GM19455 (cell line): ENCODE measurements around the gene KCNS1.

Experiments
- ATAC-seq: cut with Tn5 transposase; IDR thresholded peaks from one replicate; pipeline ENCODE4 v1.9.1; 2021; ENCODE audit not compliant: unreplicated experiment

The KCNS1 gene

DNA sequence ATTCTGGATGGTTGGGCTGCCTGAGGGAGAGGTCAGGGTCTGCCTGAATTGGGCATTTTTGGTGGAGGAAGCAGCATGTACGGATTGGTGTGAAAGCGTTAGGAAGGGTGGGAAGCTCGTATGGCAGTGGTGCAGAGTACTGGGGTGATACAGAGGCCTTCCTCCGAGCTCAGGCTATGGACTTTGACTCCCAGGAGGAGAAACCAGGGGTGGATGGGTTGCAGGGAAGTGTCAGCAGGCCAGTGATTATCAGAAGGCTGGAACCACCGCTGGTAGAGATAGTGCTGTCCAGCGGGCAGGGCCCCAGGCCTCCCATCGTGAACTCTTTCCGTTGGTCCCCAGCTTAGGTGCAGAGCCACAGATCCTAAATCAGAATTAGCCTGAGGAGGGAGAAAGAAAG lies 8.7 kb upstream of the KCNS1 start:
- ATAC-seq, result no peak

DNA sequence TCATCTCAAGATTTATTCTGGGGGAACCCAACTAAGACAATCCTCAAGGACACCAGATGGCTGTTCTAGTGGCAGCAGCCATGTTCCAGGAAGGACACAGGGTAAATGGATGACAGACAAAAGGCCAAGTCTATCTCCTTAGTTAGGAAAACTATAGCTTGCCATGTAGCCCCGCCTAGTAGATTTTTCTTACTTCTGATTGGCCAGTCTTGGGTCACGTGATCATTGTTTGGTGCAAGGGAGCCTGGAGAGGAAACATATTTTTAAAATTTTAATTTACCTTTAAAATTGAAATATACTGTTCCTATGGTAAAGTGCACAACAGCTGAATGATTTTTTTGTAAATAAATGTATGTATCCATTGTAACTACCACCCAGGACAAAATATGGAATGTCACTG lies 4.4 kb upstream of the KCNS1 start:
- no peak for ATAC-seq

GRCh38 chr20:45104786-45105185 lies 3.9 kb upstream of the KCNS1 start:
- no peak for ATAC-seq

DNA sequence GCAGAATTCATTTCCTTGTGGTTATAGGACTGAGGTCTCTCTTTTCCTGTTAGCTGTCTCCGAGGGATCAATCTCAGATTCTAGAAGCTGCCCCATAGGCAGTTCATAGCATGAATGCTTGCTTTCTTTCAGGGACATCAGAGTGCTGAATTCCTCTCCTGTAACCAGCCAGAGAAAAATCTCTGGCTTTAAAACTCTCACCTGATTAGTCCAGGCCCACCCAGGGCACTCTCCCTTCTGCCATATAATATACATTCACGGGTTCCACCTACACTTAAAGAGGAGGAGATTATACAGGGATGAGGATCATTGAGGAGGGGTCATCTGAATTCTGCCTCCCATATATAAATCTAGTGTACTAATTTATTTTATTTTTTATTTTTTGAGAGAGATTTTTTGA lies 2.1 kb upstream of the KCNS1 start:
- ATAC-seq, result no peak

- no peak for ATAC-seq
Observed at GRCh38 chr20:45101333-45101850, 465 bp upstream of the KCNS1 start.

GRCh38 chr20:45098103-45098773 lies 2.7 kb downstream of the KCNS1 start:
- ATAC-seq, result no peak

DNA sequence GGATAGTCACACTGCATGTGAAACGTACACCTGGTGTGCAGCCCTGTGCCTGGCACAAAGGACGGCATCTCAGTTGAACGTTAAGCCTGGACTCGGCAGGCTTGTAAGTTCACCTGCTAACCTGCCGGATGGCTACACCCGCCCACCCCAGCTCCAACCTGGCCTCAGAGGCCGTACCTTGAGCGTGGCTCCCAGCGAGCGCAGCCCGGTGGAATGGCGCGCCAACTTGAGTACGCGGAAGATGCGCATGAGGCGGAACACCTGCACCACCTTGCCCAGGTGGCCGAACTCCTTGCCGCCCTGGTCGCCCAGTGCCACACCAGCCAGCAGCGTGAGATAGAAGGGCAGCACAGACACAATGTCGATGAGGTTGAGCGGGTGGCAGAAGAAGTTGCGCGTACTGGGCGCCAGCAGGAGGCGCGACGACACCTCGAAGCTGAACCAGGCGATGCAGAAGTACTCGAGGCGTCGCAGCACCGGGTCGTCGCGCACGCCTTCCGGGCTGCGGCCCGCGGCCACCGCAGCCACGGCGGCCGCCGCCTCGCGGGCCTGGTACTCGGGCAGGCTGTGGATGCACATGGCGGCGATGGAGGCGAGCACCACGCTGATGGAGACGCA lies 3.3 kb downstream of the KCNS1 start:
- no peak for ATAC-seq

- no peak for ATAC-seq
Observed at GRCh38 chr20:45096781-45097180, 4.1 kb downstream of the KCNS1 start.

DNA sequence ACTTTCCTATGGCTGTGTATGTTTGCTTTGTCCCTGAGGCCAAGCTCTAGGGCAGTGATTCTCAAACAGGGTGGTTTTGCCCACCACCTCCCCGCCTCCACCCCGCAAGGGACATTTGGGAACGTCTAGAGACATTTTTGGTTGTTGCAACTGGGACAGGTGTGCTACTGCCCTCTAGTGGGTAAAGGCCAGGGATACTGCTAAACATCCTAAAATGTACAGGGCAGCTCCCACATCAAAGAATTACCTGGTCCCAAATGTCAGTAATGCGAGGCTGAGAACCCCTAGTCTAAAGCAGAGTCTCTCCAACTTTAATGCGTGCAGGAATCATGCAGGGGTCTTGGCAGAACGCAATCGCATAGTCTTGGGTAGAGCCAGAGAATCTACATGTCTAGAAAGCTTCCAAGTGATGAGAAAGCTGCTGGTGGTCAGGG lies 5.1 kb downstream of the KCNS1 start:
- ATAC-seq, result no peak

DNA sequence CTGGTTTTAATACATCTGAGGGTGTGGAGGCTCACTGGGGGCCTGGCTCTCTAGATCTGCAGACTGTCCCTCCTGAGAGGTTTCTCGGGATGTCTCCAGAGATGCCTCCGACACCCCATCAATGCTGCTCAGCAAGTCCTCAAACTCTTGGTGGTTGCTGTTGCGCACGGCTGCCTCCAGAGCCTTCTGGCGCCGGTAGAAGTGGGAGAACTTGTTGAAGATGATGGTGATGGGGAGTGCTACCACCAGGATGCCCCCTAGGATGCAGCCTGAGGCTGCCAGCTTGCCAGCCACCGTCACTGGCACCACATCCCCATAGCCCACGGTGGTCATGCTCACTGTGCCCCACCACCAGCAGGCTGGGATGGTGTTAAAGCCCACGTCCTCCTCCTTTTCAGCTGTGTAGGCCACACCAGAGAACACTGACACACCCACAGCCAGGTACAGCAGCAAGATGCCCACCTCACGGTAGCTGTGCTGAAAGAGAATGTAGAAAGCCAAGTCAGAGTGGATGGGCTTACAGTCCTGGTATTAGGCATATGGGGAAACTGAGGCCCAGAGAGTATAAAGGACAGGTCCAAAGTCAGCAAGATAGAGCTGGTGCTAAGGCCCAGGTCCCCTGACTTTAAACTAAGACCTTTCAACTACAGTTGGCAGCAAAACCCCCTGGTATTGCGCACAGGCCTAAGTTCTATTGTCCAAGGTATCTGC lies 5.9 kb downstream of the KCNS1 start:
- ATAC-seq, result no peak

DNA sequence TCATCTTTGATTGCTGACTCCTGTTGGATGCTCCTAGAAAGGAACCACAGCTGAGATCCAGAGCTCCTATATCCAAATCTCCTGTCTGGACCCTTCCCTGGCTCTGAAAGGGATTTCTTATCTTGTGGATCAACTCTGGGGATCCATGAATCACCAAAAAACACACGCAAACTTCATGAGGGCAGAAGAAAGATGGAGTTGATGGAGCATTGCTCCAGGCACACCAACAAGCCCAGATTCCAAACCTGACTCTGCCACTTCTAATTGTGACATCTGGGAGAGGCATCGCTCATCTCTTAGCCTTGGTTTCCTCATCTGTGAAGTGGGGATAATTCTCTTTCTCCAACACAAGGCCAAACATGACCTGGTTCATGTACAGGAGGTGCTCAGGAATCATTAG lies 6.7 kb downstream of the KCNS1 start:
- ATAC-seq, result no peak

- ATAC-seq, result no peak
Observed at GRCh38 chr20:45092898-45093297, 8.0 kb downstream of the KCNS1 start.

DNA sequence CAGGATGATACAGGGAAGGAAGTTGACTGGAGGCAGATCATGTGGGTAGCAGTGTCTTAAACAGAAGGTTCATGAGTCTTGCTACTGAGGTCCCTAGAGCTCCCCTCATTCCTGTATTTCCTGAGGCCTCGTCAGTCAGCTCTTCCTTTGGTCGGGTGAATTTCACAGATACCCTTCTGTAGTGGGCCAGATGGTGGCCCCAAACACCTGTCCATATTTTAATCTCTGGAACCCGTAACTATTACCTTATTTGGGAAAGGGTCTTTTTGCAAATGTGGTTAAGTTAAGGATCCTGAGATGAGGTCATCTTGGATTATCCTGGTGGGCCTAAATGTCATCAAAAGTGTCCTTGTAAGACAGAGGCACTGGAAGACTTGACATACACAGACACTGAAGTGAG lies 9.6 kb downstream of the KCNS1 start:
- ATAC-seq, result no peak

DNA sequence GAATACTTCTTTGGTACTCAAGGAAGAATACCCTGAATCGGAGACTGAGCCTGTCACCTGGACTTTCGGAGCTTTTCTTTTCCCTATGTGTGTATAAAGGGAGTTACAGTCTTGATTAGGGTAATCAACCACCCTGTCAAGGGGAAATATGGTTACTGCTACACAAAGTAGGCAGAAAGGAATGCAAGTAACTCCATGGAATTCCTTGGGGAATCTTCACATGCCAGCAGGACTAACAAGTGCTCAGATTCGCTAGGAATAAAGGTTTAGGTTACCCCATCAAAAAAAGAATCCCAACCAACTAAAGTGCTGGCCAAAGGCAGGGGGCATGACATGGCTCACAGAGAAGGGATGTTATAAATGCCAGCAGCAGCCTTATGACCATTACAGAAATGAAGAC lies 10.4 kb downstream of the KCNS1 start:
- no peak for ATAC-seq

- ATAC-seq, result no peak
Observed at GRCh38 chr20:45088247-45088646, 12.7 kb downstream of the KCNS1 start.

DNA sequence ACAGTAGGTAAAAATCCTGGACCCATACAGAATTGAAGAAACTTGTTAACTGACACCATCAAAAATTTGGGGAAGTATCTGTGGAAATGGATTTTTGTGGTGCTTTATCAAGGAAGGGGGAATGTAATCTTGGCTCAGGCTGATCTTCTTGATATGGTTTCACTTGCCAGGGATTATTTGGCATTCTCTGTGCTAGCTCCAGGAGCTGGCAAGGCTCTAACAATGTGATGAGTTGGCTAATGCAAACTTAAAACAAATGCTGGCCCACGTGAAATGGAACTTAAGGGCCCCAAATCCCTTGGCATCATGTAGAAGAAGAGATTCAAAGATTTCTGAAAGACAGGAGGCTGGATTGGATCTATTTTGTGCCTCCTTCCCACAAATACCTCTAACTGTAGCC lies 13.1 kb downstream of the KCNS1 start:
- ATAC-seq, result no peak

DNA sequence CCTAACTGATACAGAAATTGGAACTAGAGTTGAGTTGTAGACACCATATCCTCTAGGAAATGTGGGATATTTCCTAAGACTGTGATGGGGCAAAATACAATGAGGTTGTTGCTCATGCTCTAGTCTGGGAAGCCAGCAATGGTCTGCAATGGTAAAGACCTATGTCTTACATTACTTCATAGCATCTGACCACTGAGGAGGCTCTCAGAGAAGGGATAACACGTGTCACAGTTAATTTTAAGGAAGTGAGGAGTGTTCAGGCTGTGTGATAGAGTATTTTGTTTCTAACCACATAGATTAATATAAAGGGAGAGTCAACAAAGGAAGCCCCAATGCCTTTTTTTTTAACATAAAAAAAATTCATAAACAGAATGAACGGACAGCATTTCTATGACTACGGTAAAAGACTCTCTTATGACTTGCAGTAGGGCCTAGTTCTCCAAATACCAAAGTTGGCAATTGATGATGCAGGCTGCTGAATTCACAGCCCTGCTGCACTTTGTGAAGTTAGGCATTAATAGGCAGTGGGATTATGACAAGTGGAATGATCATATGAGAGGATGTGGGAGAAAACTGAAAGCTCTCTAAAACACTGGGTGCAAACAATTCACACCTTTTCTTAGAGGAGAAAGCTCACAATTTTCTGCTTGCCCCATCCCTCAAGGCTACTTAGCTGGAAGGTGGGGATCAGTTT lies 13.7 kb downstream of the KCNS1 start:
- ATAC-seq, result no peak

- ATAC-seq, result no peak
Observed at GRCh38 chr20:45085867-45086266, 15.1 kb downstream of the KCNS1 start.

- no peak for ATAC-seq
Observed at GRCh38 chr20:45085289-45085688, 15.6 kb downstream of the KCNS1 start.

DNA sequence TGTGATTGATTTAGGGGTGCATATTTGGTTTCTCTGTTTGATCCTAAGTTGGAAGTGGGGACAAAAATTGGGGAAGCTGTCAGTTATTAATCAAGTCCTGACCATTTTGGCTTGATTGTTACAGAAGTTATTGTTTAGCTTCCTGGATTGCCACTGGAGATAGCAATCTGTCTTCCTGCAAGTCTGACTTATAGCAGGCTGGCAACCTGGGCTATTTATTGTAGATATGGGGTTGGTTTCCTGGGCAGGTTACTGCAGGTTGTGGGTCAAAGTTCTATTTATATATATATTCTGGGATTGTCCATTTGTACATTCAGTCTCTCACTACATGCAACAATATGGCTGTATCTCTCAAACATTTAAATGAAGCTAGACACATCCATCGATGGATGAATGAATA lies 17.8 kb downstream of the KCNS1 start:
- ATAC-seq, result no peak

GRCh38 chr20:45082468-45082867 lies 18.5 kb downstream of the KCNS1 start:
- ATAC-seq, result no peak
